ENCODE results near the gene KLHL25. TPM values are rescaled to one million over a fixed set of nuclear protein-coding genes. Genes with fewer than 3 reads are reported as not detected.
"Not testable (repeated sequence)": the region's sequence is repeated elsewhere in the genome, so short reads cannot be mapped to it uniquely, and the experiment has no call there.

The KLHL25 gene
- polyA plus RNA-seq (ENCODE audit: insufficient read length) = 9.4 TPM
- long read RNA-seq, donor 1, full-length matches to known transcripts = 7 of 7 reads
- long read RNA-seq, donor 1, partial matches to known transcripts = 0 of 7 reads
- long read RNA-seq, donor 1, other reads (novel, unspliced or antisense) = 0 of 7 reads
- long read RNA-seq, donor 2, full-length matches to known transcripts = 8 of 8 reads
- long read RNA-seq, donor 2, partial matches to known transcripts = 0 of 8 reads
- long read RNA-seq, donor 2, other reads (novel, unspliced or antisense) = 0 of 8 reads
- long read RNA-seq, donor 3, full-length matches to known transcripts = 14 of 14 reads
- long read RNA-seq, donor 3, partial matches to known transcripts = 0 of 14 reads
- long read RNA-seq, donor 3, other reads (novel, unspliced or antisense) = 0 of 14 reads
- long read RNA-seq, donor 4, full-length matches to known transcripts = 3 of 3 reads
- long read RNA-seq, donor 4, partial matches to known transcripts = 0 of 3 reads
- long read RNA-seq, donor 4, other reads (novel, unspliced or antisense) = 0 of 3 reads
- long read RNA-seq, donor 5, full-length matches to known transcripts = 10 of 10 reads
- long read RNA-seq, donor 5, partial matches to known transcripts = 0 of 10 reads
- long read RNA-seq, donor 5, other reads (novel, unspliced or antisense) = 0 of 10 reads
- long read RNA-seq, donor 6, full-length matches to known transcripts = 12 of 12 reads
- long read RNA-seq, donor 6, partial matches to known transcripts = 0 of 12 reads
- long read RNA-seq, donor 6, other reads (novel, unspliced or antisense) = 0 of 12 reads
- long read RNA-seq, donor 7, full-length matches to known transcripts = 18 of 18 reads
- long read RNA-seq, donor 7, partial matches to known transcripts = 0 of 18 reads
- long read RNA-seq, donor 7, other reads (novel, unspliced or antisense) = 0 of 18 reads
- long read RNA-seq, donor 8, full-length matches to known transcripts = 4 of 4 reads
- long read RNA-seq, donor 8, partial matches to known transcripts = 0 of 4 reads
- long read RNA-seq, donor 8, other reads (novel, unspliced or antisense) = 0 of 4 reads

- DNase-seq = peak; percentile 95
Measured at GRCh38 chr15:85794598-85795336, at the start of gene KLHL25. TSS of gene KLHL25 (minus strand) at chr15:85794925. CDS start at chr15:85769810, 25,115 bp downstream.

GRCh38 chr15:85840802-85841152, 46.1 kb upstream of the KLHL25 start:
- no peak for DNase-seq

GRCh38 chr15:85840079-85840801, 45.5 kb upstream of the KLHL25 start:
- DNase-seq = peak; percentile 82

GRCh38 chr15:85839643-85840042, 44.9 kb upstream of the KLHL25 start:
- no peak for DNase-seq

GRCh38 chr15:85838655-85839054, 43.9 kb upstream of the KLHL25 start:
- DNase-seq = no peak

GRCh38 chr15:85837881-85838280, 43.2 kb upstream of the KLHL25 start:
- DNase-seq = no peak

- DNase-seq = no peak
Measured at GRCh38 chr15:85837011-85837433, 42.3 kb upstream of the KLHL25 start.

- DNase-seq = no peak
Measured at GRCh38 chr15:85834651-85835050, 39.9 kb upstream of the KLHL25 start.

- no peak for DNase-seq
Measured at GRCh38 chr15:85832394-85832793, 37.7 kb upstream of the KLHL25 start.

- peak; percentile 68 for DNase-seq
Measured at GRCh38 chr15:85831415-85832113, 36.8 kb upstream of the KLHL25 start.

- not testable (repeated sequence) for DNase-seq
Measured at GRCh38 chr15:85829754-85830153, 35.0 kb upstream of the KLHL25 start.

GRCh38 chr15:85828874-85829273, 34.1 kb upstream of the KLHL25 start:
- DNase-seq = no peak

GRCh38 chr15:85828126-85828525, 33.4 kb upstream of the KLHL25 start:
- DNase-seq = no peak

GRCh38 chr15:85826756-85827515, 32.2 kb upstream of the KLHL25 start:
- no peak for DNase-seq

GRCh38 chr15:85825719-85826118, 31.0 kb upstream of the KLHL25 start:
- no peak for DNase-seq

- DNase-seq = no peak
Measured at GRCh38 chr15:85825118-85825517, 30.4 kb upstream of the KLHL25 start.

- DNase-seq = no peak
Measured at GRCh38 chr15:85821545-85821944, 26.8 kb upstream of the KLHL25 start.

- no peak for DNase-seq
Measured at GRCh38 chr15:85819938-85820337, 25.2 kb upstream of the KLHL25 start.

- DNase-seq = no peak
Measured at GRCh38 chr15:85813234-85813633, 18.5 kb upstream of the KLHL25 start.

GRCh38 chr15:85810075-85810474, 15.3 kb upstream of the KLHL25 start:
- DNase-seq = no peak
